ENCODE measurements around the gene MAP3K5.
"Not testable (repeated sequence)": the region's sequence is repeated elsewhere in the genome, so short reads cannot be mapped to it uniquely, and the experiment has no call there.

The MAP3K5 gene

GRCh38 chr6:136721467-136721866 lies 70.8 kb downstream of the MAP3K5 start:
- no peak for DNase-seq (ENCODE audit: low read depth)

GRCh38 chr6:136720045-136720770 lies 72.1 kb downstream of the MAP3K5 start:
- DNase-seq (ENCODE audit: low read depth): no peak

- no peak for DNase-seq (ENCODE audit: low read depth)
Measured at GRCh38 chr6:136719280-136720044, 72.8 kb downstream of the MAP3K5 start.

GRCh38 chr6:136718476-136718875 lies 73.8 kb downstream of the MAP3K5 start:
- no peak for DNase-seq (ENCODE audit: low read depth)

- no peak for DNase-seq (ENCODE audit: low read depth)
Measured at GRCh38 chr6:136717716-136717990, 74.6 kb downstream of the MAP3K5 start.

GRCh38 chr6:136716917-136717715 lies 75.2 kb downstream of the MAP3K5 start:
- no peak for DNase-seq (ENCODE audit: low read depth)

GRCh38 chr6:136712642-136713041 lies 79.6 kb downstream of the MAP3K5 start:
- DNase-seq (ENCODE audit: low read depth): not testable (repeated sequence)

- DNase-seq (ENCODE audit: low read depth): no peak
Measured at GRCh38 chr6:136711644-136712043, 80.6 kb downstream of the MAP3K5 start.

- no peak for DNase-seq (ENCODE audit: low read depth)
Measured at GRCh38 chr6:136710877-136711552, 81.3 kb downstream of the MAP3K5 start.

GRCh38 chr6:136709429-136709828 lies 82.8 kb downstream of the MAP3K5 start:
- DNase-seq (ENCODE audit: low read depth): no peak

GRCh38 chr6:136706430-136706829 lies 85.8 kb downstream of the MAP3K5 start:
- no peak for DNase-seq (ENCODE audit: low read depth)

GRCh38 chr6:136703331-136703865 lies 88.9 kb downstream of the MAP3K5 start:
- DNase-seq (ENCODE audit: low read depth): no peak

GRCh38 chr6:136701045-136701444 lies 91.2 kb downstream of the MAP3K5 start:
- DNase-seq (ENCODE audit: low read depth): no peak

- DNase-seq (ENCODE audit: low read depth): no peak
Measured at GRCh38 chr6:136699358-136699757, 92.9 kb downstream of the MAP3K5 start.

GRCh38 chr6:136696783-136697364 lies 95.4 kb downstream of the MAP3K5 start:
- no peak for DNase-seq (ENCODE audit: low read depth)

- DNase-seq (ENCODE audit: low read depth): peak; percentile 28
Measured at GRCh38 chr6:136696238-136696637, 96.0 kb downstream of the MAP3K5 start.

GRCh38 chr6:136695412-136695811 lies 96.9 kb downstream of the MAP3K5 start:
- no peak for DNase-seq (ENCODE audit: low read depth)

- DNase-seq (ENCODE audit: low read depth): no peak
Measured at GRCh38 chr6:136693090-136693489, 99.2 kb downstream of the MAP3K5 start.

- not testable (repeated sequence) for DNase-seq (ENCODE audit: low read depth)
Measured at GRCh38 chr6:136687894-136688293, 104.4 kb downstream of the MAP3K5 start.

GRCh38 chr6:136685540-136686108 lies 106.7 kb downstream of the MAP3K5 start:
- DNase-seq (ENCODE audit: low read depth): no peak

GRCh38 chr6:136684466-136684865 lies 107.8 kb downstream of the MAP3K5 start:
- DNase-seq (ENCODE audit: low read depth): no peak
